ENCODE measurements around the gene SAYSD1. TPM values are rescaled to one million over a fixed set of nuclear protein-coding genes. Genes with fewer than 3 reads are reported as not detected.

SAYSD1 gene
- total and polyA plus RNA-seq, 2 of the 8 experiments (the other 6 are each of a cell fraction or from before 2014, with no cell fraction given) = 6.7 to 7.9 TPM

DNA sequence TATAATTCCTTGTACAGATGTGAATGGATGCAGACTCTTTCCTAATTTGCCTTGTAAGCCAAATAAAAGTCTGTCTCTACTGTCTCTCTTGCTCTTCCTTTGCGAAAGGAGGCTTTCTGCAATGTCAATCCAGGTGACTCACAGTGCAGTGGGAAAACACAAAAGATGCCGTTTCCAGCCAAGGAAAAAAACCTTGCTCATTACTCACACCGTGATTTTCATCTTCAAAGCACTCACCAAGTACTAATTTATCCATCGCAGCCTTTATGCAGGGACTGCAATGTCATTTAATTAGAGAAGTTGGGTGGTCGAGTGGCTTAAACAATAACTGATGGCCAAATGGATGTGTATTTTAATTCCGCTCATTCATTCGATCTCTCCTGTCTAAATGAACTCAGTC is 23.8 kb downstream of the SAYSD1 start (continued):
- TF ChIP-seq EP300 (IDR thresholded peaks at IDR 0.05; ENCODE audit: borderline replicate concordance in 1 of 2, low read depth in 2 of 2, low read length in 2 of 2) = no peak
- TF ChIP-seq SIN3A (conservative IDR thresholded peaks at IDR 0.05 in 1 of 2, IDR thresholded peaks at IDR 0.05 in 1 of 2; ENCODE audit: low read depth in 1 of 2, low read length in 2 of 2) = no peak

Data from H1 (cell line).